SU-DHL-6 (cell line): ENCODE measurements around the gene AFF3.

Experiments
- H2AFZ ChIP-seq: fragments of 200-600 bp; sonication (generic); 2 replicates; pipeline ENCODE4 v1.6.1; 2014; ENCODE audit warnings: low read depth, mild to moderate bottlenecking, moderate library complexity, mixed read lengths, antibody characterized with exemption, low read length; ENCODE audit not compliant: severe bottlenecking
- H3F3A ChIP-seq: fragments of 200-600 bp; shearing (Covaris generic); 2 replicates; pipeline ENCODE4 v1.6.0; 2016; ENCODE audit warnings: antibody characterized with exemption, mild to moderate bottlenecking; ENCODE audit not compliant: insufficient read depth
- H3K27ac ChIP-seq: fragments of 200-600 bp; sonication (generic); 2 replicates; pipeline ENCODE4 v1.5.1; 2016; ENCODE audit warnings: low read depth, mild to moderate bottlenecking, low read length, moderate library complexity, mixed read lengths
- H3K27me3 ChIP-seq: fragments of 200-600 bp; sonication (generic), shearing (Covaris generic); 2 replicates; pipeline ENCODE4 v1.6.0; 2014; ENCODE audit warnings: mild to moderate bottlenecking, low read length
- H3K36me3 ChIP-seq: fragments of 200-600 bp; sonication (generic); 2 replicates; pipeline ENCODE4 v1.6.1; 2014; ENCODE audit warnings: mild to moderate bottlenecking, low read length, mixed read lengths
- H3K4me2 ChIP-seq: fragments of 300-600, 200-600 bp; shearing (Covaris generic), sonication (generic); 2 replicates; pipeline ENCODE4 v1.6.0; 2014; ENCODE audit warnings: low read length, low read depth, mild to moderate bottlenecking; ENCODE audit not compliant: poor library complexity, severe bottlenecking
- H3K4me3 ChIP-seq: fragments of 200-600 bp; sonication (generic); 2 replicates; pipeline ENCODE4 v1.5.1; 2014; ENCODE audit warnings: antibody characterized with exemption, low read length, mild to moderate bottlenecking, mixed read lengths; ENCODE audit not compliant: insufficient read depth, poor library complexity, severe bottlenecking
- H3K79me2 ChIP-seq: fragments of 200-600 bp; sonication (generic); 2 replicates; pipeline ENCODE4 v1.6.1; 2014; ENCODE audit warnings: mild to moderate bottlenecking, low read length, moderate library complexity; ENCODE audit not compliant: insufficient read depth
- H3K9ac ChIP-seq: fragments of 200-600 bp; sonication (generic); 2 replicates; pipeline ENCODE4 v1.7.0; 2014; ENCODE audit warnings: mild to moderate bottlenecking, low read length
- H3K9me2 ChIP-seq: fragments of 200-600 bp; sonication (generic); replicated peaks from 2 replicates; pipeline ENCODE4 v1.6.1; 2014; ENCODE audit warnings: low read length; ENCODE audit not compliant: insufficient read depth
- H3K9me3 ChIP-seq: fragments of 200-600 bp; sonication (generic); 2 replicates; pipeline ENCODE4 v1.6.1; 2014; ENCODE audit warnings: low read length, mixed read lengths; ENCODE audit not compliant: insufficient read depth
- H4K20me1 ChIP-seq: fragments of 200-600 bp; sonication (generic); 2 replicates; pipeline ENCODE4 v1.6.1; 2014; ENCODE audit warnings: low read depth, mild to moderate bottlenecking, antibody characterized with exemption, low read length, moderate library complexity, mixed read lengths
- CTCF ChIP-seq: fragments of 200-600 bp; sonication (generic); IDR thresholded peaks from one replicate; pipeline ENCODE4 v1.5.1; 2017; ENCODE audit warnings: antibody characterized with exemption, mild to moderate bottlenecking, low read length, moderate library complexity; ENCODE audit not compliant: insufficient read depth, poor library complexity, severe bottlenecking
- EZH2phosphoT487 ChIP-seq: fragments of 200-600 bp; sonication (generic), shearing (Covaris generic); conservative IDR thresholded peaks from 2 replicates; pipeline ENCODE4 v1.6.1; 2018; ENCODE audit warnings: mild to moderate bottlenecking, antibody characterized with exemption, low read length, moderate library complexity, mixed read lengths

The AFF3 gene

GRCh38 chr2:99694331-99694730, 448.1 kb downstream of the AFF3 start:
- no peak overlapping the region for H2AFZ ChIP-seq
- TF ChIP-seq CTCF = no peak
- no peak for TF ChIP-seq EZH2phosphoT487
- no peaks in the 10 kb centered on the region for H3K9me3 ChIP-seq
- no peak overlapping the region for H3K27ac ChIP-seq
- H3K4me3 ChIP-seq = no peak overlapping the region
- H3F3A ChIP-seq = no peaks in the 10 kb centered on the region
- H3K9me2 ChIP-seq = no peaks in the 10 kb centered on the region
- no peak overlapping the region for H3K9ac ChIP-seq
- H3K27me3 ChIP-seq = no peaks in the 10 kb centered on the region
- H3K4me2 ChIP-seq = no peak overlapping the region
- H3K36me3 ChIP-seq = no peaks in the 10 kb centered on the region
- no peaks in the 10 kb centered on the region for H4K20me1 ChIP-seq
- no peaks in the 10 kb centered on the region for H3K79me2 ChIP-seq

GRCh38 chr2:99692785-99693184, 449.6 kb downstream of the AFF3 start:
- no peak overlapping the region for H3K9ac ChIP-seq
- H3K27ac ChIP-seq = no peak overlapping the region
- no peaks in the 10 kb centered on the region for H3K9me3 ChIP-seq
- H3K79me2 ChIP-seq = no peaks in the 10 kb centered on the region
- H3F3A ChIP-seq = no peaks in the 10 kb centered on the region
- H3K4me3 ChIP-seq = no peak overlapping the region
- H3K4me2 ChIP-seq = no peak overlapping the region
- H3K36me3 ChIP-seq = no peaks in the 10 kb centered on the region
- no peaks in the 10 kb centered on the region for H4K20me1 ChIP-seq
- no peak overlapping the region for H2AFZ ChIP-seq
- H3K9me2 ChIP-seq = no peaks in the 10 kb centered on the region
- no peaks in the 10 kb centered on the region for H3K27me3 ChIP-seq
- peak; percentile 17 for TF ChIP-seq CTCF
- no peak for TF ChIP-seq EZH2phosphoT487

GRCh38 chr2:99691926-99692325, 450.5 kb downstream of the AFF3 start:
- no peak for TF ChIP-seq EZH2phosphoT487
- TF ChIP-seq CTCF = no peak
- Histone ChIP-seq H3K9ac (no peak overlapping the region), H3K27ac (no peak overlapping the region), H3K4me2 (no peak overlapping the region), H2AFZ (no peak overlapping the region), H4K20me1 (no peaks in the 10 kb centered on the region), H3K79me2 (no peaks in the 10 kb centered on the region), H3K9me2 (no peaks in the 10 kb centered on the region), H3K27me3 (no peaks in the 10 kb centered on the region), H3K4me3 (no peak overlapping the region), H3K9me3 (no peaks in the 10 kb centered on the region), H3K36me3 (no peaks in the 10 kb centered on the region), H3F3A (no peaks in the 10 kb centered on the region)
